Osteoblast (primary cell): ENCODE results near the gene ELK1. TPM values are rescaled to one million over a fixed set of nuclear protein-coding genes. Genes with fewer than 3 reads are reported as not detected.

Source experiments
- DNase-seq: peaks from one replicate; pipeline ENCODE4 v3.0.0; 2011; ENCODE audit warnings: low spot score, mixed read lengths; ENCODE audit not compliant: insufficient read length; ENCODE audit errors: missing footprints
- H2AFZ ChIP-seq: 2 replicates; pipeline ENCODE4 v1.6.0; 2011; ENCODE audit warnings: mild to moderate bottlenecking, low read length
- H3K27ac ChIP-seq: 2 replicates; pipeline ENCODE4 v1.5.1; 2011; ENCODE audit warnings: mild to moderate bottlenecking, low read depth, low read length, moderate library complexity
- H3K27me3 ChIP-seq: 2 replicates; pipeline ENCODE4 v1.6.0; 2012; ENCODE audit warnings: mild to moderate bottlenecking, control low read depth, inconsistent platforms, low read length, moderate library complexity; ENCODE audit not compliant: insufficient read depth
- H3K36me3 ChIP-seq: 2 replicates; pipeline ENCODE4 v1.5.1; 2011; ENCODE audit warnings: mild to moderate bottlenecking, low read length, control low read depth, moderate library complexity; ENCODE audit not compliant: insufficient read depth
- H3K4me1 ChIP-seq: 2 replicates; pipeline ENCODE4 v1.5.1; 2011; ENCODE audit warnings: mild to moderate bottlenecking, low read length, control low read depth, moderate library complexity; ENCODE audit not compliant: insufficient read depth
- H3K4me2 ChIP-seq: 2 replicates; pipeline ENCODE4 v1.6.0; 2011; ENCODE audit warnings: mild to moderate bottlenecking, low read length; ENCODE audit not compliant: insufficient read depth
- H3K4me3 ChIP-seq: fragments of 200-600 bp; sonication (generic); 3 replicates; pipeline ENCODE4 v1.5.1; 2012; ENCODE audit warnings: mild to moderate bottlenecking, low read length, inconsistent platforms; ENCODE audit not compliant: insufficient read depth
- H3K79me2 ChIP-seq: 2 replicates; pipeline ENCODE4 v1.6.0; 2012; ENCODE audit warnings: mild to moderate bottlenecking, low read length, control low read depth, inconsistent platforms; ENCODE audit not compliant: insufficient read depth
- H3K9me3 ChIP-seq: 2 replicates; pipeline ENCODE4 v1.5.1; 2011; ENCODE audit warnings: low read depth, low read length, control low read depth
- H4K20me1 ChIP-seq: 2 replicates; pipeline ENCODE4 v1.6.0; 2012; ENCODE audit warnings: mild to moderate bottlenecking, low read length, control low read depth; ENCODE audit not compliant: insufficient read depth
- total RNA-seq: library from RNA; depleted of rRNA; stranded (reverse); fragments of >200 nt; gene quantifications from 2 replicates; pipeline ENCODE4 v1.2.3, GENCODE V29; 2012
- TF ChIP-seq, protein P1 (sequence below): IDR thresholded peaks from 2 replicates; pipeline ENCODE4 v1.5.1; 2011; ENCODE audit warnings: mild to moderate bottlenecking, low read depth, low read length, moderate library complexity; ENCODE audit errors: extremely low read depth

ELK1 gene
- total RNA-seq, 1 donor: 37.6 TPM

DNA sequence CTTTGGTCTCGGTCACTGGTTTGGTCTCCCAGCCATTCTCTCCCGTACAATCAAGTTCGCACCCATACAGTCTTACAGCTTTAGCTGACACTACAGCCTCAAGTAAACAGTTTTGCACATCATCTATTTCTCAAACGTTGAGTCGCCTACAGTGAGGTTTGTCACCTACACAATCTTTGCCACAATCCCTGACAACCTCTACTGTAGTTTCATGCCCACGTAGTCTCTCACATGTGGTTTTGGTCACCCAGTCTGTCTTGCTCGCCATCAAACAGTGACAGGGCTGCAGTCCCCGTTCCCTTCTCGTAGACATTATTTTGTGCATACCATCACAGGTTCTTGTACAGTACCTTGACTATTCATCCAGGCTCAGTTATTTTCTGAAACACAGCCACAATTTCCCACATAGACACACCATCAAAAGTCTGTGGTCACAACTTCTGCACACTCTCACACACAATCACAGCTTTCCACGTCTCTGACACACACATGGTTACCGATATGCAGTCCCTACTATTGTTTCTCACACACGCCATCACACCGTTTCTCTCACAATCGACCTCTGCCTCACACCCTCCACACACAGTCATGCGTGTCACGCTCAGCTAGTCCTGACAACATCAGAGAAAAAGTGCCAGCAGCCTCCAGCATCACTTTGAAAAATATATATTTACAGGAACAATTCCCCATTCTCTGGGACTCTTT lies 15.3 kb downstream of the ELK1 start:
- Histone ChIP-seq H2AFZ (no peak overlapping the region), H4K20me1 (no peaks in the 10 kb centered on the region), H3K4me3 (no peak overlapping the region), H3K4me2 (no peak overlapping the region), H3K27me3 (no peaks in the 10 kb centered on the region), H3K36me3 (peaks cover 35% of the 10 kb centered on the region), H3K9me3 (no peaks in the 10 kb centered on the region), H3K27ac (no peak overlapping the region), H3K79me2 (peaks cover 2% of the 10 kb centered on the region), H3K4me1 (no peaks in the 10 kb centered on the region)
- DNase-seq: no peak
- TF ChIP-seq, protein P1, sequence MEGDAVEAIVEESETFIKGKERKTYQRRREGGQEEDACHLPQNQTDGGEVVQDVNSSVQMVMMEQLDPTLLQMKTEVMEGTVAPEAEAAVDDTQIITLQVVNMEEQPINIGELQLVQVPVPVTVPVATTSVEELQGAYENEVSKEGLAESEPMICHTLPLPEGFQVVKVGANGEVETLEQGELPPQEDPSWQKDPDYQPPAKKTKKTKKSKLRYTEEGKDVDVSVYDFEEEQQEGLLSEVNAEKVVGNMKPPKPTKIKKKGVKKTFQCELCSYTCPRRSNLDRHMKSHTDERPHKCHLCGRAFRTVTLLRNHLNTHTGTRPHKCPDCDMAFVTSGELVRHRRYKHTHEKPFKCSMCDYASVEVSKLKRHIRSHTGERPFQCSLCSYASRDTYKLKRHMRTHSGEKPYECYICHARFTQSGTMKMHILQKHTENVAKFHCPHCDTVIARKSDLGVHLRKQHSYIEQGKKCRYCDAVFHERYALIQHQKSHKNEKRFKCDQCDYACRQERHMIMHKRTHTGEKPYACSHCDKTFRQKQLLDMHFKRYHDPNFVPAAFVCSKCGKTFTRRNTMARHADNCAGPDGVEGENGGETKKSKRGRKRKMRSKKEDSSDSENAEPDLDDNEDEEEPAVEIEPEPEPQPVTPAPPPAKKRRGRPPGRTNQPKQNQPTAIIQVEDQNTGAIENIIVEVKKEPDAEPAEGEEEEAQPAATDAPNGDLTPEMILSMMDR: no peak

DNA sequence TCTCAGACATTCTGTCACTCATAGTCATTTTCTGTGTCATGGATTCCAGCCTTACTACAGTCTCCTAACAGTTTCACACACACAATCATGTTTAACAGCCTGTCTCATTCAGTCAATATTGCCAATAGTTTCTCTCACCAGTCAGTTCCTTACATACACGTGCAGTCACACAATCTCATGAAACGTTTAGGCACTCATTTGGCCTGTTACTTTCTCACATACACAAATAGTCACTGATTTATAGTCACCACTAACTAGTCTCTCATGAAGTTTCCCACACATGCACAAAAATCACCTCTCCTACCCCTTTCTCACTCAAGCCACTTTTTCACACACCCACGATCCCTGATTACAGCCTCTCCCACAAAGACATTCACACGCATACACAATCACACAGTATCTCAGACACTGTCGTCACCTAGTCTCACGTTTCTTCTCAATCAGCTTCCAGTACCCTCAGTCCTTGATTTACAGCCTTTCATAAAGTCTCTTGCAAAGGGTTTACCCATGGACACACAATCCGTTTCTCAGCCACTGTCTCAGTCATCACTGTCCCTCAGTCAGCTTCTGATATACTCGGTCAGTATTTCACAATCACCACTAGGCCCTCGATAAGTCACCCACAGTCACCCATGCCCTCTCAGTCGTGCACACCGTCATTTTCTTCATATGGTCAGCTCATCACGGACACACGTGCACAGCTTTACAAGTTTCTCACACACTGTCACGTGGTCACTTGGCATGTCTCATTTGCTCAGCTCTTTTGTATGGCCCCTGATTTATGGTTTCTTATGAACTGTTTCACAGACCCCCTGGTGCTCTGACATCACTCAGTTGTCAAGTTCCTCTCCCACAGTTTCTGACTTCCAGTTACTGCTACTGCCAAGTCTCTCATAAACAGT lies 16.4 kb downstream of the ELK1 start:
- no peaks in the 10 kb centered on the region for H3K4me1 ChIP-seq
- no peak overlapping the region for H2AFZ ChIP-seq
- no peak for DNase-seq
- peaks cover 2% of the 10 kb centered on the region for H3K79me2 ChIP-seq
- H3K36me3 ChIP-seq: peaks cover 29% of the 10 kb centered on the region
- H3K27me3 ChIP-seq: no peaks in the 10 kb centered on the region
- no peak overlapping the region for H3K4me3 ChIP-seq
- no peaks in the 10 kb centered on the region for H4K20me1 ChIP-seq
- H3K27ac ChIP-seq: no peak overlapping the region
- TF ChIP-seq, protein P1: no peak
- no peak overlapping the region for H3K4me2 ChIP-seq
- no peaks in the 10 kb centered on the region for H3K9me3 ChIP-seq

DNA sequence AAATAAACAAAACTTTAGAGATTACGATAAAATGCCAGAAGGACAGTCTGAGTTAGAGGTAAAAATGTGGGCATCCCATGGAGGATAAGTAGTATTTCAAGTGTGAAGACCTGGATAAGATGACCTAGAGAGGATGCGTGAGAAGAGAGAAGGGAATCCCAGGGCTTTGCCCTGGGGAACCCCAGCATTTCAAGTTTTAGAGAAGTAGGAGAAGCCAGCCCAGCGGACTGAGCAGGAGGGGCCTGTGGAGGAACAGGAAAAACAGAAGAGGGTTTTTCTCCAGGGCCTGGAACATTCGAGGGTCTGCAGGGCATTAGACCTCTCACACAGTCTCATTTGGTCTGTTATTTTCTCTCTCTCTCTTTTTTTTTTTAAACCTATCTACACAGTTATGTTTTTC lies 17.7 kb downstream of the ELK1 start:
- Histone ChIP-seq H3K27me3 (no peaks in the 10 kb centered on the region), H3K4me2 (no peak overlapping the region), H4K20me1 (no peaks in the 10 kb centered on the region), H3K79me2 (peaks cover 2% of the 10 kb centered on the region), H3K4me3 (no peak overlapping the region), H3K27ac (no peak overlapping the region), H2AFZ (no peak overlapping the region), H3K4me1 (no peaks in the 10 kb centered on the region), H3K9me3 (no peaks in the 10 kb centered on the region), H3K36me3 (peaks cover 20% of the 10 kb centered on the region)
- DNase-seq: no peak
- TF ChIP-seq, protein P1: no peak

DNA sequence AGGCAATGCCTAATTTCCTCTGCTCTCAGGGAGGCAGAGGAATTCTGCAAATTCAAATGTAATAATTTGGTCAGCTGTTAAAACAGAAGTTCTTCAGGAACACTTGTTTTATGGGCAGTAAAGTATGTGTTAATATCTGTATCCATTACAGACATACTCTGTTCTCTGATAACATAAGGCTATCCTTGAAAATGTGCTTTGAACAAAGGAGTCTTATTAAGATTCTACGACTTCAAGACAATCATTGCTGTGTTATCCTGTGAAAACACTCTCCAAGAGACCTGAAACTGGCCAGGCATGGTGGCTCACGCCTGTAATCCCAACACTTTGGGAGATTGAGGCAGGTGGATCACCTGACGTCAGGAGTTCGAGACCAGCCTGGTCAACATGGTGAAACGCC lies 18.7 kb downstream of the ELK1 start:
- H3K27ac ChIP-seq: no peak overlapping the region
- no peak overlapping the region for H3K4me2 ChIP-seq
- H3K27me3 ChIP-seq: no peaks in the 10 kb centered on the region
- TF ChIP-seq, protein P1: no peak
- no peaks in the 10 kb centered on the region for H3K79me2 ChIP-seq
- H4K20me1 ChIP-seq: no peaks in the 10 kb centered on the region
- no peak overlapping the region for H3K4me3 ChIP-seq
- H3K36me3 ChIP-seq: peaks cover 16% of the 10 kb centered on the region
- DNase-seq: no peak
- H2AFZ ChIP-seq: no peak overlapping the region
- no peaks in the 10 kb centered on the region for H3K4me1 ChIP-seq
- H3K9me3 ChIP-seq: no peaks in the 10 kb centered on the region
